ENCODE results near the gene PDE6G. TPM values are rescaled to one million over a fixed set of nuclear protein-coding genes. Genes with fewer than 3 reads are reported as not detected.

The PDE6G gene
- total and polyA plus RNA-seq, 2 of the 8 experiments (the other 6 are each of a cell fraction or from before 2014, with no cell fraction given) = 5.8 to 12.9 TPM

GRCh38 chr17:81683584-81684441, 27.5 kb upstream of the PDE6G start, which contains the start of the genes ARL16 and HGS (continued):
- TF ChIP-seq SP4 (IDR thresholded peaks at IDR 0.05; ENCODE audit: low read length) (0 out of 2 replicates have a peak, but pooled peaks have one; percentile 43), RXRA (IDR thresholded peaks at IDR 0.05; ENCODE audit: insufficient read depth, low read depth, low read length) (no peak), KDM5A (IDR thresholded peaks at IDR 0.05; ENCODE audit: low read length) (0 out of 2 replicates have a peak, but pooled peaks have one; percentile 40), NRF1 (IDR thresholded peaks at IDR 0.05; ENCODE audit: low read depth, low read length) (peak; percentile 72), CREB1 (IDR thresholded peaks at IDR 0.05) (peak; percentile 80), SIN3A (conservative IDR thresholded peaks at IDR 0.05 in 1 of 2, IDR thresholded peaks at IDR 0.05 in 1 of 2; ENCODE audit: low read depth in 1 of 2, low read length in 2 of 2) (peak in 1 of 2 experiments; percentile 93; a peak in 3 of 4 replicates), POLR2AphosphoS5 (IDR thresholded peaks at IDR 0.05; ENCODE audit: low read depth, low read length) (no peak; the same call in 1 of the 2 replicates), CBX5 (IDR thresholded peaks at IDR 0.05; ENCODE audit: low read depth, low read length) (no peak), PHF8 (conservative IDR thresholded peaks at IDR 0.05; ENCODE audit: low read depth, low read length) (peak; percentile 58), SP1 (IDR thresholded peaks at IDR 0.05; ENCODE audit: low read depth, low read length) (peak; percentile 97), FOSL1 (IDR thresholded peaks at IDR 0.05; ENCODE audit: insufficient read depth, low read depth, low read length) (no peak), TAF1 (IDR thresholded peaks at IDR 0.05; ENCODE audit: low read depth, low read length) (peak; percentile 51; the same call in 1 of the 2 replicates), TBP (IDR thresholded peaks at IDR 0.05; ENCODE audit: low read depth, low read length) (peak; percentile 31; the same call in 1 of the 2 replicates), BACH1 (IDR thresholded peaks at IDR 0.05; ENCODE audit: low read length) (peak; percentile 16; the same call in 1 of the 2 replicates), EZH2 (IDR thresholded peaks at IDR 0.05; ENCODE audit: low read depth, low read length, severe bottlenecking) (no peak)
- TF ChIP-seq, protein P1, sequence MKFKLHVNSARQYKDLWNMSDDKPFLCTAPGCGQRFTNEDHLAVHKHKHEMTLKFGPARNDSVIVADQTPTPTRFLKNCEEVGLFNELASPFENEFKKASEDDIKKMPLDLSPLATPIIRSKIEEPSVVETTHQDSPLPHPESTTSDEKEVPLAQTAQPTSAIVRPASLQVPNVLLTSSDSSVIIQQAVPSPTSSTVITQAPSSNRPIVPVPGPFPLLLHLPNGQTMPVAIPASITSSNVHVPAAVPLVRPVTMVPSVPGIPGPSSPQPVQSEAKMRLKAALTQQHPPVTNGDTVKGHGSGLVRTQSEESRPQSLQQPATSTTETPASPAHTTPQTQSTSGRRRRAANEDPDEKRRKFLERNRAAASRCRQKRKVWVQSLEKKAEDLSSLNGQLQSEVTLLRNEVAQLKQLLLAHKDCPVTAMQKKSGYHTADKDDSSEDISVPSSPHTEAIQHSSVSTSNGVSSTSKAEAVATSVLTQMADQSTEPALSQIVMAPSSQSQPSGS (IDR thresholded peaks at IDR 0.05; ENCODE audit: low read length) = no peak
- TF ChIP-seq, protein P2, sequence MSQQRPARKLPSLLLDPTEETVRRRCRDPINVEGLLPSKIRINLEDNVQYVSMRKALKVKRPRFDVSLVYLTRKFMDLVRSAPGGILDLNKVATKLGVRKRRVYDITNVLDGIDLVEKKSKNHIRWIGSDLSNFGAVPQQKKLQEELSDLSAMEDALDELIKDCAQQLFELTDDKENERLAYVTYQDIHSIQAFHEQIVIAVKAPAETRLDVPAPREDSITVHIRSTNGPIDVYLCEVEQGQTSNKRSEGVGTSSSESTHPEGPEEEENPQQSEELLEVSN (IDR thresholded peaks at IDR 0.05) = no peak; the same call in 1 of the 2 replicates

All from H1 (cell line).